Liver (tissue), 3 donors: Measurements from ENCODE around the gene IGF2BP3.

Experiments used
- ATF3 ChIP-seq: IDR thresholded peaks from 2 replicates; pipeline ENCODE4 v1.6.1; 2016; ENCODE audit warnings: antibody characterized with exemption
- JUND ChIP-seq, 2 donors: IDR thresholded peaks; 2 replicates each; pipeline ENCODE4 v1.6.1; 2016; ENCODE audit warnings: antibody characterized with exemption in 2 of 2
- RAD21 ChIP-seq, 2 donors: IDR thresholded peaks; 2 replicates each; pipeline ENCODE4 v1.6.1; 2016; ENCODE audit warnings: antibody characterized with exemption in 2 of 2, mild to moderate bottlenecking in 2 of 2
- REST ChIP-seq: IDR thresholded peaks from 2 replicates; pipeline ENCODE4 v1.6.1; 2016; ENCODE audit warnings: antibody characterized with exemption, mild to moderate bottlenecking
- RXRA ChIP-seq, 2 donors: IDR thresholded peaks; 2 replicates each; pipeline ENCODE4 v1.6.1; 2017 to 2018; ENCODE audit warnings: antibody characterized with exemption in 2 of 2, mild to moderate bottlenecking in 1 of 2
- SP1 ChIP-seq: IDR thresholded peaks from 2 replicates; pipeline ENCODE4 v1.6.1; 2018; ENCODE audit warnings: antibody characterized with exemption, mild to moderate bottlenecking
- TAF1 ChIP-seq: conservative IDR thresholded peaks from 2 replicates; pipeline ENCODE4 v1.6.1; 2016; ENCODE audit warnings: antibody characterized with exemption, mild to moderate bottlenecking
- ZBTB33 ChIP-seq: IDR thresholded peaks from 2 replicates; pipeline ENCODE4 v1.6.1; 2016; ENCODE audit warnings: antibody characterized with exemption
- TF ChIP-seq, protein P1 (sequence below): fragments of 150-350 bp; IDR thresholded peaks from 2 replicates; pipeline ENCODE4 v1.5.1; 2017; ENCODE audit warnings: improper control_type of control experiment, low read depth, low read length; ENCODE audit not compliant: missing input control
- TF ChIP-seq, protein P2 (sequence below): IDR thresholded peaks from 2 replicates; pipeline ENCODE4 v1.6.1; 2016; ENCODE audit warnings: antibody characterized with exemption
- donor health status: healthy.
- donor health status: healthy.

GRCh38 chr7:23279819-23280525, 190.3 kb downstream of the IGF2BP3 start:
- TF ChIP-seq, protein P1, sequence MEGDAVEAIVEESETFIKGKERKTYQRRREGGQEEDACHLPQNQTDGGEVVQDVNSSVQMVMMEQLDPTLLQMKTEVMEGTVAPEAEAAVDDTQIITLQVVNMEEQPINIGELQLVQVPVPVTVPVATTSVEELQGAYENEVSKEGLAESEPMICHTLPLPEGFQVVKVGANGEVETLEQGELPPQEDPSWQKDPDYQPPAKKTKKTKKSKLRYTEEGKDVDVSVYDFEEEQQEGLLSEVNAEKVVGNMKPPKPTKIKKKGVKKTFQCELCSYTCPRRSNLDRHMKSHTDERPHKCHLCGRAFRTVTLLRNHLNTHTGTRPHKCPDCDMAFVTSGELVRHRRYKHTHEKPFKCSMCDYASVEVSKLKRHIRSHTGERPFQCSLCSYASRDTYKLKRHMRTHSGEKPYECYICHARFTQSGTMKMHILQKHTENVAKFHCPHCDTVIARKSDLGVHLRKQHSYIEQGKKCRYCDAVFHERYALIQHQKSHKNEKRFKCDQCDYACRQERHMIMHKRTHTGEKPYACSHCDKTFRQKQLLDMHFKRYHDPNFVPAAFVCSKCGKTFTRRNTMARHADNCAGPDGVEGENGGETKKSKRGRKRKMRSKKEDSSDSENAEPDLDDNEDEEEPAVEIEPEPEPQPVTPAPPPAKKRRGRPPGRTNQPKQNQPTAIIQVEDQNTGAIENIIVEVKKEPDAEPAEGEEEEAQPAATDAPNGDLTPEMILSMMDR: no peak
- TF ChIP-seq REST (no peak), ZBTB33 (no peak), JUND (IDR thresholded peaks at IDR 0.05) (no peak), ATF3 (no peak), RAD21 (IDR thresholded peaks at IDR 0.05) (no peak), SP1 (no peak), RXRA (IDR thresholded peaks at IDR 0.05) (no peak), TAF1 (no peak)
- TF ChIP-seq, protein P2, sequence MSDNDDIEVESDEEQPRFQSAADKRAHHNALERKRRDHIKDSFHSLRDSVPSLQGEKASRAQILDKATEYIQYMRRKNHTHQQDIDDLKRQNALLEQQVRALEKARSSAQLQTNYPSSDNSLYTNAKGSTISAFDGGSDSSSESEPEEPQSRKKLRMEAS: no peak
